Breast epithelium (tissue), 3 donors: ENCODE measurements around the gene EXOC3L4.

Experiments used
- CTCF ChIP-seq, 3 donors: fragments of 450-650 bp; IDR thresholded peaks; one replicate each; pipeline ENCODE4 v1.5.1; 2016 to 2017; ENCODE audit warnings: antibody characterized with exemption in 3 of 3, mild to moderate bottlenecking in 3 of 3, moderate library complexity in 3 of 3
- POLR2AphosphoS5 ChIP-seq, 3 donors: sonication (generic); formaldehyde crosslinking; IDR thresholded peaks; one replicate each; pipeline ENCODE4 v1.6.1; 2017; ENCODE audit warnings: antibody characterized with exemption in 3 of 3

GRCh38 chr14:103090481-103091020 is 4.0 kb upstream of the EXOC3L4 start:
- TF ChIP-seq POLR2AphosphoS5 (IDR thresholded peaks at IDR 0.05), result no peak
- TF ChIP-seq CTCF (IDR thresholded peaks at IDR 0.05), result no peak
